GM19023 (cell line): ENCODE measurements around the gene PNMA1.

Source experiments
- ATAC-seq: cut with Tn5 transposase; IDR thresholded peaks from one replicate; pipeline ENCODE4 v1.9.1; 2021; ENCODE audit warnings: mild to moderate bottlenecking, moderate library complexity; ENCODE audit not compliant: unreplicated experiment

The PNMA1 gene

DNA sequence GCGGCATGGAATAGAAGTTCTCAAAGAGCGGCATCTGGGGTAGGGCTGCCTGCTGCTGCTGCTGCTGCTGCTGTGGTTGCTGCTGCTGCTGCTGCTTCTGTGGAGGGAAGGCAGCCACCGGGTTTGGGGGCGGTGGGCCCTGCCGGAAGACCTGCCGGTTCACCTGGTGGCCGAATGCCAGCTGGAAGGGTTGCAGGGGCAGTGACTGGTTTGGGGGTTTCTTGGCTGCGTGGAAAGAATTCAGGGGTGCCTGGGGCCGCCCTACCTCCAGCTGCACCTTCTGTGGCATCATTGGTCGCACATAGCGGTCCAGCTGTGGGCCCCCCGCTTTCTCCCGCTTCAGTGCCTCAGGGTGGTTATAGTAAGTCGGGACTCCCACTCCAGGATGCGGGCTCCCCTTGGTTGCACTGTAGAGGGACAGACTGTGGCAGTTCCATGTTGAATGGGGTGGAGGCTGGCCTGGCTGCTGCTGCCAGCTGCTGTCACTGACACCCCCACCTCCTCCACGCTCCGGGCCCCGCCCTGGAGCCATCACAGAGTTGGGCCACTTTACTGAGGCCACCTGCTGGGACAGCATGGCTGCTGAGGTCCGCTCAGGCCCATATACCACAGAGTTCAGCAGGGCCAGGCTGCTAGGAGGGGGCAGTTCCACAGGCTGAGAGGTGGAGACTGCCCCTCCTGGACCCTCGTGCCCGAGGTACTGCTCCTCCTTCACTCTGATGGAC is 25.2 kb upstream of the PNMA1 start:
- ATAC-seq = no peak

DNA sequence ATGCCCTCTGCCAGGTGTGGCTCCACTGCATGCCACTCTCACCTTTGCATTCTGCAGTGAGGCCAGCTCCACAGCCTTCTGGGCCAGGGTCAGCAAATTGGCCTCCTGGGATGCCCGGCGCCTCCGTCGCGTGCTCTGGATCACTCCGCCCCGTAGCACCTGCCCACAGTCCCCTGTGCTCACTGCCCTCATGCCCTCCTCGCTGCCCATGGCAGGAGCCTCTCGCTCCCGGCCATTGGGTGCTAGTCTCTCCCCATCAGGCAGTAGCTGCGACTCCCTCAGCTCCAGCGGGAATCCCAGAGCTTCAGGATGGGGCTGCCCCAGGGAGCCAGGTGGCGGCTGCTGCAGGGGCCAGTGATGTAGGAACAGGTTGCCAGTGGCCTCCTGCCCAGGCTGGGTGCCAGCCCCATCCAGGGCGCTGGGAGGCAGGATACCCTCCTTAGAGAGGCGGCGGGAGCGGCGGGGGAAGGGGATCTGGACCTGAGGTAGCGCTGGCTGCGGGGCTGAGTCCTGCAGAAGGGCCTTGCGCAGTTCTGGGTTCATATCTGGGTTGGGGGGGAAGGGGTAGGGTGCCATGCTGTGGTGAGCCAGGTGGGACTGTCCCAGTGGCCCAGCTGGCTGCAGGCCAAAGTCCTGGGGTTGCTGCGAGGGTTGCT is 24.5 kb upstream of the PNMA1 start:
- no peak for ATAC-seq

DNA sequence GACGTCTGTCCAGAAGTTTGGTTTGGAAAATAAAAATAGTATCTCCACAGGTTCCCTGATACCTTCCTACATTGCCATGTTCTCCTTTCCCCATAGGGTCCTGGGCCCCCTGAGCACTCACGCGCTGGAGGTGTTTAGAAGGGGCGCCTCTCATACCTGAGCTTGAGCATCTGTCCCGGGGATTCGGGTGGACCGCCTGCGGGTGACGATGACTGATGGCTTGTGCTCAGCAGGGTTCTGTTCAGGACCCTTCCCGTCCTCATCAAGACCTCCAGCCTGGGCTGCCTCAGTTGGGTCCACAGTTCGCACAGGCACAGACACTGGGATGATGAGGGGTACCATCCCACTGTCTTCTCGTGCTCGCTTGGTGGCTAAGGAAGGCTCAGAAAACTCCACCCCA is 22.7 kb upstream of the PNMA1 start:
- ATAC-seq = no peak

DNA sequence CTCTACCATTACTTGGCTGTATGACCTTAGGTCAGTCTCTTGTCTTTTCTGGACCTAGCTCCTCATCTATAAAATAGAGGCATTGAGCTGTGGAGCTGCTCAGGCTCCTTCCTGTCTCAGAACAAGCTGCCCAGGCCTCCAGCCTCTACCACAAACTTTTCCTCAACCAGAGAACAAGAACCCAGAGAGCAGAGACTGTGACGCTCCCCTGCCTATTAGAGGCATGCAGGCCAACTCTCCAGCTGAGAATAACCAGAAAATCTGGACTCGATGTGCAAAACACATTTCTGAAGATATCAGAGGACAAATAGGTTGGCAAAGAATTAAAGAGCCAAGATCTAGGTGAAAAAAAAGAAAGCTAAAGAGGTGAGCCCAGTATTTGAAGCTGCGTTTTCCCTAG is 17.8 kb upstream of the PNMA1 start:
- ATAC-seq = no peak

DNA sequence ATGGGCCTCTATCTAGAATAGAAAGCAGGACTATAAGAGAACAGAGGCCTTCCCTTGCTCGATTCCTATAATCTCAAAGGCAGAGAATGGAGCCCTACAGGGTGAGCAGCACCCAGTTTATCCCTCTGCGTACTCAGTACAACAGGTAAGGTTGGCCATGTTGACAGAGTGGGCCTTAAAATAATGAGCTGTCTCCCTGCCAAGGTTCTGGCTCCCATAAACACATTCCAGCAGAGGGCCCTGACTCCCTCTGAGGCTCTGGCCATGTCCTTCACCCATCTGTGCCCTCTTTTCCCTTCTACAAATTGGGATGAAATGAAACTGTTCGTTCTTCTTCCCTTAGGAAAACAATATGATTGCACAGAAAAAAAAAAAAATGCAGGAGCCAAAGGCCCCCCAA is 16.9 kb upstream of the PNMA1 start:
- no peak for ATAC-seq

DNA sequence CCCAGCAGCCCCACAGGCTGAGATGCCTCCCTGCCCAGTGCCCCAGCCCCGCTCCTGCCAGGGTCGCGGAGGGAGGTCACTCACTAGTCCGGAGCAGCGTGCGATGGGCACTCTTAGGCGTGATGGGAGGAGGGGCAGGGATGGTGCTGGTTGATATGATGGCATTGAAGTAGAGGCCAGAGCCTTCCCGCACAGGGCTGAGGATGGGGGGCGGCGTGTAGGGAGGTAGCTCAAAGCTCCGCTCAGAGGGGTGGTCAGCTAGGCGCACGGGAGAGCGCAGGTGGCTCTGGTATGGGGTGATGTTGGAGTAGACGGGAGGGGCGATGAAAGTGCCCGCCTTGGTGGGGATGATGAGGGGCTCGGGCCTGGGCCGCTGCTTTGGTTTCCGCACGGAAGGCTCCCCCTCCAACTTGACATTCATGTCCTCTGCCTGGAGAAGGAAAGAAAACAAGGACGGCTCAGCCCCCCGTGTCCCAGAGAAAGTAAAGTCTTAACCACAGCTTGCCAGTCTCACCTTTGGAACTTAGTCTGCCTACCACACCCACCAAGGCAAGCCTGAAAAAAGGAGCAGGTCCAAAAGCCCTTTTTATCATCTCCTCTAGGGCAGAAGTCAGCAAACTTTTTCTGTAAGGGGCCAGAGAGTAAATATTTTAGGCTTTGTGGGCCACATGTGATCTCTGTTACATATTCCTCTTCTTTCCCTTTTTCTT is 15.5 kb upstream of the PNMA1 start:
- ATAC-seq = no peak

DNA sequence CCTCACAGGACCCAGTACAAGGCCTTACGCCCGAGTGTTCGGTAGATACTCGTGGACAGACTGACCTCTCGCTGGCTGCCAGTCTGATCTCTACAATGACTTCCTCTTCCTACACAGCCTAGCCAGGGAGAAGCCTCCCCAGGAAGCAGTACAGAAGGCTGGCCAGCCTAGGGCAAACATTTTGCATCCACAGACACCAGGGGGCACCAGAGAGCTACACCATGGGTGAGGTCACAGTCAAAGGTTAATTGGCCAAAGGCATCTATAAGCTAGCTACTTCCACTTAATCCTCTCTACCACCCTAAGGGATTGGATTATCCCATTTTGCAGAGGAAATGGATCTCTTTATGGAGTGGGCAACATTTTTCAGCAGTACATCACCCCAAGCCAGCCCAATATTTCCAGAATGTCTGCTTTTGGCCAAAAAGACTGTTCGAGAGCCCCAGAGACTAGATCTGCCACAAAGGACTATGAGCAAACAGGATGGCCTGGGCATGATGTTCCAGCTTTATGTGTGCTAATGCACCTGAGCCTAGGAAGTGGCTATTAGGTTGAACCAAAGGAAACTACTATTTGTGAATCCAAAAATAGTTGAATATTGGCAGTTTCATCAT is 14.6 kb upstream of the PNMA1 start:
- peak; percentile 71 for ATAC-seq

DNA sequence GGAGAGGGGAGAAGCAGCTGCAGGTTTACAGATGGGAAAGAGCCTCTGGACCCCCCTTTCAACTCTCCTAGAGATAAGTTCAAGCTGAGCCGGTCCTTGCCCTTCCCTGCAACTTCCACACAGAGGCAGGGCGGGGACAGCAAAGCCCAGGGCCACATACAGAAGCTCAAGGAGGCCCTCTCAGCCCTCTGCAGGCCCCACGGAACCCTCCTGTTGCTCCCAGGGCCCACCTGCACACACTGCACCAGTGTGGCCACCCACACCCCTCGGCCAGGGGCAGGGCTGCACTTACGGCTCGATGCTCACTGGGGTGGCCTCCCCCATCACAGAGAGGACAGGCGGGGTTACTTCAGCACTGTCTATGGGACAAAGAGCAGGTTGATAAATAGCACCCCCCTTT is 13.0 kb upstream of the PNMA1 start:
- ATAC-seq = no peak

DNA sequence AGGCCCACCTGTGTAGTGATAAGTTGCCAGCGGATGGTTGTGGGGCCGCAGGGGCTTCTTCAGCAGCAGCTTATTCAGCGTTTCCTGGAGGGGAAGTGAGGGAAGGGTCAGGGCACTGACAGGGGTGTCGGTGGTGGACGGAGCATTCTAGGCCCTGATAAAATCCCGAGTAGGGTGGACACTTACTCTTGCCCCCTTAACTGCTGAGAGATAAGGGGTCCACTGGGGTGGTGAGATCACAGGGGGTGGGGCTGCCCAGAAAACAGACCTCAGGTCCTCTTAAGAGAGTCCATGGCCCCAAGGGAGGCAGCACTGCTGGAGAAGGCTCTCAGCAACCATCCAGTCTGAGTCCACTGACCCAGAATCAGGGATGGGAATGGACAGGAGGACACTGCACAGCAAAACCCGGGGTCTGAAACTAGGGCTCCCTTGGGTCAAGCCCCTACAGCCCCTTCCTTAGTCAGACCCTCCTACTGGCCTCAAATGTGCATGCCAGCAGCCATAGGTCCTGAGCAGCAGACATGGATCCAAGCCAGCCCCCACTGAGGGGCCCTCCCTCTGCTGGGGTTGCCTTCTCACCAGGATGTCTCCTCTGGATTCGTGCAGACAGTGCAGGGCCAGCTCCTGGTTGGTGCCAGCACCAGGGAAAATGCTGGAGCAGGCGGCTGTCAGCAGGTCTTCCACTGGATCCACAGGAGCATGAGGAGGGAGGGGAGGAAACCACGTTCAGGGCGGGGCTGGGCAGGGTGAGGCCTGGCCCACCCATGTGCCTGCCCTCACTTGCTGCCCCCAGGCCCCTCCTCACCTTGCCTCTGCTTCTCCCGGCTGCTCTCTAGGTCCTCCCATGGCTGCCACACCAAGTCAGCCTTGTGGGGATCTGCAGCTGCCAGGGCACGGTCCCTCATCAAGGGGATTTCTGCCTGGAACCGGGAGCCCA is 12.1 kb upstream of the PNMA1 start:
- ATAC-seq = no peak

DNA sequence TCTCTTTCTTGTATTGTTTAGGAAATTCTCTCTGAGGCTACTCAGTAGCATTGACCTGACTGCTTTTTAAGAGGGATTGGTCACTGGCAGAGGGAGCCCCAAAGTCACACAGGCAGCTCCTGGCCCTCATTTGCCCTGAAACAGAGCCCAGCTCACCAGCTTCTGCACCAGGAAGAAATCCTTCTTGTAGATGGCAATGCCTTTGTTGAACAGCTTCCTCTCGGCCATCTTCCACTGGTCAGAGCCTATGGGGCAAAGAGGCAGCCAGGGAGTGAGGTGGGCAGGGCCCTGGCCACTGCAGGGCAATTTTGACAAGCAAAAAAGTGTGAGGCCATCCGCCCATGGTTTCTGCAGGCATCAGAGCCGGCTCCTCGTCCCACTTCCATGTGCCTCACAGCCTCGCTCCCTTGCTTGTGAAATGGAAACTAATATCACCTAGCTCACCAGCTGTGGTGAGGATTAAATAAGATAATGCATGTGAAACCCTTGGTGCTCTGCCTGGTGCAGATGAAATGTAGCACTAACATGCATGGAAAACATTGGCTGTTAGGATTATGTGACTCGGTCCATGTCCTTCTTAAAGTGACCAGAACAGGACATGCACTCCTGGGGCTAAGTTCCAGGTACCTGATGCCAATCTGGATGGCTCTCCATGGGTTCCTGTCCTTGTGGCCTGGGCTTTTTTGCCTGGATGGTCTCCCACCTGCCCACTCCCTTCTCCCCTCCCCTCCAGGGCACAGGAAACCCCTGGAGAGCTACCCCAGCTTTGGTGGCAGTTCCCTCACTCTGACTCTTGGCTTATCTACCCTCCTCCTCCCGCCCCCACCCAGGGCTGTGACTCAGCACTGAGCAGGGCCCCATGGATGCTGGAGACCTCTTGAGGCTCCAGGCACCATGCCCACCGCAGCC is 11.2 kb upstream of the PNMA1 start:
- no peak for ATAC-seq

DNA sequence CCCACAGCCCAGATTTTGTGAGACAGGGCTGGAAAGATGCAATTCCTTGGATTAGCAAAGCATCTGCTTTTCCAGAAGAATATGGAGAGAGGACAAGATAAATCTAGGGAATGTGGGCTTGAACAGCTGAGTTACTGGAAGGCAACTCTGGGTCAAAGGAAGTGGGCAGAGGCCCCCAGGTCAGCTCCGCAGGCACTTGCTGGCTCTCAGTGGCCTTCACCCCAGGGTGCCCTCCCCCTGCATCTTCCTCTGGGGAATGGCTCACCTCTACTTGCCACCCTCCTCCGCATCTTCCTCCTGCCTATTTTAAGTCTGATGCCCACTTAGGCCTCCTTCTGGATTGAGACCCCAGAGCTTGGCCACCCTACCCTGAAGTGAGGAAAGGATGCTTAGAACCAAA is 10.5 kb upstream of the PNMA1 start:
- no peak for ATAC-seq

DNA sequence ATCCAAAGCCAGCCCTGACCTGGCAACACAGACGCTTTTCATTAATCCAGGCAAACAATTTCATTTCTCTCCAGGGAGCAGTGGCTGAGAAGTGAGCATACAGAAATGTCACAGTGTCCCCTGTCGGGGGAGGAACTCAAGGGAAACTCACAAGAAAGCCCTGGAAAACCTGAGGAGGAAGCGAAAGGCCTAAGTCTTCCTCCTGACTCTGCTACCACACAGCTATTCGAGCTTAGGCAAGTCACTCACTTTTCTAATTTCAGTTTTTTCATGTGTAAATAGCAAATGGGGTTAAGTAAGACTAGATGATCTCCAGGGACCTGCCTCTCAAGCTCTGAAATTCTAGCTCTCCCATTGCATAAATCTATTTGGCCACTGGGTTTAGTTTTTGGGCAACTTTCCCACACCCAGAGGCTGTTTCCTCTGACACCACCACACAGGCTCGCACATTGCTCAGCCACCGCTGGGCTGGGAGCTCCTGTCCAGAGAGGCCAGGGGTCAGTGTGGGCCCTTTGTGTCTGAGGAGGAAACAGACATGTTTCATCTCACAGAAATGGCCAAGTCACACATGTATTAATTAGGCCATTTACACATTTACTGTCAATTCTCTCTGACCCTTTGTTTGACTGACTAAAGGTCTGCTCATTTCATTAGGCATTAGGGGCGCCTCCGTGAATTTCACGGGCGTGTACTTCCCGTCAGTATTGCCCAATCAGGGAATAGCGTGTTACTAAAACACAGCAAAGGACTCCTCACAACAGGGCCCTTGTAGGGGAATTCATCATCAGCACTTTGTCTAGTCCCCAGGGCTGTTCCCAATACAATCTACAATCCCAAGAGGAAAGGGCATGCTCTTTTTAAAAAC is 9.8 kb upstream of the PNMA1 start:
- no peak for ATAC-seq

DNA sequence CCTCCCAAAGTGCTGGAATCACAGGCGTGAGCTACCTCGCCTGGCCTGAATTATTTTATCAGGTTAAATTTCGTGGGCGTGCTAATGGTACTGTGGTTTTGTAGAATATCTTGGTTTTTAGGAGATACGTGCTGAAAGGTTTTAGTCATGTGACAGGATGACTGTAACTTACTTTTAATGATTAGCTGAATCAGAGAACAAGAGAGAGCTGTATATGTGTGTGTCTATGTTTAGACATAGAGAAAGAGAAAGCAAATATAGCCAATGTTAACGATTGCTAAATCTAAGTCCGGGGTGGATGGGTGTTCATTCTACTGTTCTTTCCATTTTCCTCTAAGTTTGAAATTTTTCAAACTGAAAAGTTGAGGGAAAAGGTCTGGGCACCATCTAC is 9.2 kb upstream of the PNMA1 start:
- no peak for ATAC-seq

DNA sequence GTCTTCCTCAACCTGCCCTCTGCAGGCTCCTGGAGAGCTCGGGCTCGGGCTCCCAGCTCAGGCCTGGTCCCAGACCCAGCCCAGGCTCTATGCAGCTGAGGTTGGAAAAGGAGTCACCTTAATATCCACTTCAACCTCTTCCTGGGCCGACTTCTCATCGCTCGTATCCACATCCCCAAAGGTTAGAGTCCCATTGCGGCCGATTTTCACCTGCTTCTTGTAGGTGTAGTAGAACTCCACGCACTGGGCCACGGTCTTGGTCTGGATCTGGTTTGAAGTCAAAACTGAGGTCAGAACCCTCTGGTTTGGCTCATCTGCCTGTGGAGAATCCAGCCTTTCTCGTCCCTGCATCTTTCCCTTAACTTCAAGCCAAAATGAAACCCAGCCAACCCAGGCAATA is 8.4 kb upstream of the PNMA1 start:
- ATAC-seq = no peak

DNA sequence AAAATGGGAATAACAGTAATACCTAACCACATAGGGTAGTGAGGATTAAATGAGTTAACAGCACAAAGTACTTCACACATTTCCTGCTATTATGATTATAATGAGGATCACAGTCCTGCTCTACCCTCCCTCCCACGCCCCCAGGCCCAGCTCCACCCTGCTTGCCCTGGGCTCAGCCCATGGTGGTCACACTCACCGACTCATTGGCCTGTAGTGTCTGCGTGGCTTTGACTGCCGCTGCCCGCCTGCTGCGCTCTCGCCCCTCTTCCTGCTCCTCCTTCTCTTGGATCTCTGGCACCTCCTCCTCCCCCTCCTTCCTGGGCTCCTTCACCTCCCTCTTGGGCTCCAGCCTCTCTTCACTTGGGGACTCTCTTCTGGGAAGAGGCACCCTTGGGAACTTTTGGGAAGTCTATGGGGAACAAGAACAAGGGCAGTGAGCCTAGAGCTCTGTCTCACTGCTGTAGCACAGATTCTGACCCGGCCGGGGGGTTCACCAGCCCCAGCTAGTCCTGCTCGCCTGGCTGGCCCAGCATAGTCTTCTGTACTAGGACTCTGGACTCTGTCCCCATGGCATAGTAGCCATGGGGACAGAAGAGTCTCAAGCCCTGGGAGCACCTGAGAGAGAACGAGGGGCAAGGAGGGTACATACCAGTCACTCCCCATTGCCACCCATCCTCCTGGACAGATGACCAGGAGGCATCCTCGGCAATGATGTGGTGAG is 7.1 kb upstream of the PNMA1 start:
- no peak for ATAC-seq

DNA sequence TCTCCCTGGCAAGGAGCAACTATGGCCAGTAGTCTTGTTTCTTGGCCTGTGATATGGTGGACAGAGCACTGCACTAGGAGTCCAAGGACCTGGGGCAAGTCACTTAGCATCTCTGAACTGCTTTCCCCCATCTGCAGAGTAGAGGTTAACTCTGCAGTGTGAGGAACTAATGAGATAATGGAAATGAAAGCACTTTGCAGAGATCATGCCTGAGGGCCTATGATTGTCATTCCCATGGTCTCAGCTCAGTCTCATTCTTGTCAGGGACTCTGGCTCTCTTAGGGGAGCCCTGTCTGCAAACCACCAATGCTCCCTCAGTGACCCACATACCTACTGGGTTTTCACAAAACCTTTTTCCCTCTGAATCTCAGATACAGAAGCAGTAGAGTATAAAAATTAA is 6.5 kb upstream of the PNMA1 start:
- ATAC-seq = no peak

DNA sequence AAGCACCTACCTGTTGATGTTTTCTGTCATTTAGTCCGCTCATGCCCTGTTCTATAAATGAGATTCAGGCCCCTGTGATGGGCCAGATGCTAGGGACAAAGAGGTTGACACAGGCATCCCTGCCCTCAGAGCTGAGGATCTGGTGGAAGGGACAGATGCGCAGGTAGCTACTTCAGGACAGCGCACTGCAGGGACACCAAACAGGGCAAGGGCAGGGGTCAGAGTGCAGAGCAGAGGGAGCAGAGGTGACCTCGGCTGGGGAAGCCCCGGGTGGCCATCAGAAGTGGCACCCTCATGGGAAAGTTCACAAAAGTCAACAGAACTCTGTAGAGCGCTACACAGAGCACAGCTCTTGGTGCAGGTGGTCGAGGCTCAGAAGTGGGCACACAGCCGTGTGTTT is 5.6 kb upstream of the PNMA1 start:
- no peak for ATAC-seq

DNA sequence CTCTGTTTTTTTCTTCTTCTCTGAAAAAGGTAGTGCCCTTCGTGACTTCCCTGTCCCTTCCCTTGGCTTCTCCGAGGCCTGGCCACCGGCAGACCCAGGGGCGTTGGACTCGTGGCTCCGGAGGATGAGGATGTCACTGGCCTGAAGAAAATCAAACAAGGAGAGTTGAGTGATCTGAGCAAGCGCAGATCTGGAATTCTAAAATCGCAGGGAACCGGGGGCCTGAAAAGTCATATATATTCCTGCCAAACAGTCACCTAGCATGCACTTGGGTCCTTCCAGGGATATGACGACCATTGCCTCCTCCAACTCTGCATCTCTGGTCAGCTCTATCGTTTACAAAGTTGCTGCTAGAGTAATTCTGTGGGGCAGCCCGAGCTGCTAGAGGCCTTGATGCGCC is 5.2 kb upstream of the PNMA1 start:
- no peak for ATAC-seq
